Peyer's patch (tissue), 4 donors: Measurements from ENCODE around the gene DCTD. TPM values are rescaled to one million over a fixed set of nuclear protein-coding genes. Genes with fewer than 3 reads are reported as not detected.

Source experiments
- DNase-seq, 3 donors: peaks; one replicate each; pipeline ENCODE4 v3.0.0-alpha.2; 2017 to 2019
- H3K27ac ChIP-seq, 4 donors: fragments of 200-600 bp; sonication (generic); one replicate each; pipeline ENCODE4 v1.5.1; 2016 to 2019
- H3K27me3 ChIP-seq, 2 donors: fragments of 200-600 bp; sonication (generic); one replicate each; pipeline ENCODE4 v1.5.1; 2019
- H3K36me3 ChIP-seq, 3 donors: fragments of 200-600 bp; sonication (generic); one replicate each; pipeline ENCODE4 v1.5.1; 2016 to 2019
- H3K4me1 ChIP-seq, 4 donors: fragments of 200-600 bp; sonication (generic); one replicate each; pipeline ENCODE4 v1.5.1; 2016 to 2019
- H3K4me3 ChIP-seq, 4 donors: fragments of 200-600 bp; sonication (generic); 1 replicate in 3 of 4; 2 replicates in 1 of 4; pipeline ENCODE4 v1.5.1; 2016 to 2019; ENCODE audit warnings: mild to moderate bottlenecking in 1 of 4
- H3K9me3 ChIP-seq, 4 donors: fragments of 200-600 bp; sonication (generic); one replicate each; pipeline ENCODE4 v1.5.1; 2016 to 2019; ENCODE audit warnings: mild to moderate bottlenecking in 1 of 4
- POLR2A ChIP-seq, 2 donors: fragments of 450-650 bp; IDR thresholded peaks; one replicate each; pipeline ENCODE4 v1.5.1; 2017; ENCODE audit warnings: antibody characterized with exemption in 2 of 2, mild to moderate bottlenecking in 2 of 2, moderate library complexity in 2 of 2
- total RNA-seq, 4 donors: library from RNA; depleted of rRNA; stranded (reverse); fragments of >200 nt; gene quantifications; one replicate each; pipeline ENCODE4 v1.1.0, GENCODE V29; 2016
- TF ChIP-seq, protein P1 (sequence below), 6 experiments: fragments of 450-650 bp in 4 of 6; fragments of 200-600 bp in 2 of 6; sonication (generic) in 1 of 6; IDR thresholded peaks; one replicate each; pipeline ENCODE4 v1.5.1; 2017 to 2019; ENCODE audit warnings: antibody characterized with exemption in 6 of 6, mild to moderate bottlenecking in 3 of 6, moderate library complexity in 1 of 6

DCTD gene
- total RNA-seq, 4 donors from 2014 or later, result 21.7 to 42.1 (median 28.4) TPM

DNA sequence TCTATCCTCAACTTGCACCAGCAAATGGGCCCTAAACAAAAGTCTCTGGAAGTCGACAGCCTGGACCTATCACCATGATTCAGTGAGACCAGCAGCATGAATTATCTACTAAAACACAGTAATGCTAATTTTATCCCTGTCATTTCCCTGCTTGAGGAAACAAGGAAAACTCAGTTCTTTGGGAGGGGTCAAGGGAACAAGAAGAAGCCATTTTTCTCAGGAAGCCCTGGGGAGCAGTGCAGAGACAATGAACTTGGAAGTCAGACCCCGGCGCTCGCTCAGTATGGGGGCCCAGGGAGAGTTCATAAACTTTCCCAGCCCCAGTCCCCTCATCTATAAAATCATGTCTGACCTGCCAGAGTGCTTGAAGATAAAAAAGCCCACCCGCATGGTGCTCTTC is 50.4 kb downstream of the DCTD start:
- H3K4me1 ChIP-seq, result no peaks in the 10 kb centered on the region
- TF ChIP-seq, protein P1, sequence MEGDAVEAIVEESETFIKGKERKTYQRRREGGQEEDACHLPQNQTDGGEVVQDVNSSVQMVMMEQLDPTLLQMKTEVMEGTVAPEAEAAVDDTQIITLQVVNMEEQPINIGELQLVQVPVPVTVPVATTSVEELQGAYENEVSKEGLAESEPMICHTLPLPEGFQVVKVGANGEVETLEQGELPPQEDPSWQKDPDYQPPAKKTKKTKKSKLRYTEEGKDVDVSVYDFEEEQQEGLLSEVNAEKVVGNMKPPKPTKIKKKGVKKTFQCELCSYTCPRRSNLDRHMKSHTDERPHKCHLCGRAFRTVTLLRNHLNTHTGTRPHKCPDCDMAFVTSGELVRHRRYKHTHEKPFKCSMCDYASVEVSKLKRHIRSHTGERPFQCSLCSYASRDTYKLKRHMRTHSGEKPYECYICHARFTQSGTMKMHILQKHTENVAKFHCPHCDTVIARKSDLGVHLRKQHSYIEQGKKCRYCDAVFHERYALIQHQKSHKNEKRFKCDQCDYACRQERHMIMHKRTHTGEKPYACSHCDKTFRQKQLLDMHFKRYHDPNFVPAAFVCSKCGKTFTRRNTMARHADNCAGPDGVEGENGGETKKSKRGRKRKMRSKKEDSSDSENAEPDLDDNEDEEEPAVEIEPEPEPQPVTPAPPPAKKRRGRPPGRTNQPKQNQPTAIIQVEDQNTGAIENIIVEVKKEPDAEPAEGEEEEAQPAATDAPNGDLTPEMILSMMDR (IDR thresholded peaks at IDR 0.05), result no peak
- no peak for TF ChIP-seq POLR2A (IDR thresholded peaks at IDR 0.05)
- no peaks in the 10 kb centered on the region for H3K27me3 ChIP-seq
- H3K9me3 ChIP-seq, result no peaks in the 10 kb centered on the region
- no peak for DNase-seq
- H3K36me3 ChIP-seq, result no peaks in the 10 kb centered on the region
- H3K4me3 ChIP-seq, result no peak overlapping the region
- H3K27ac ChIP-seq, result no peak overlapping the region

DNA sequence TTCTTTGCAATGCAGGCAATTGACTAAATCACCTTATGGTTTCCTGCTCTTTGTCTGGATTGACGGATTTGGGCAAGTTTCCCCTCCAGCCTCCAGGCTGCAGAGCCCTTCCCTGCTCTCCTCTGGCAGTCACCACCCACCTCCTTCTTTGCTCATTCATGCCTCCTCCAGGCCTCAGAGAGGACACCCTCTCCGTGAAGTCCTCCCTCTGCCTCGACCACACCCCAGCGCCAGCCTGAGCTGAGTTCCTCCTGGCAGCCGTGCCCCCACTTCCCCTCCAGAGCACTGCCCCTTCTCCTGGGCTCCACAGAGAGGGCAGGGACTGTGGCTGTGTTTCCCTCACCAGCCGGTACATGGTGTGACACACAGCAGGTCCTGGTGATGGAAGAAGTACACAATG is 53.7 kb downstream of the DCTD start:
- Histone ChIP-seq H3K9me3 (no peaks in the 10 kb centered on the region), H3K27ac (no peak overlapping the region), H3K27me3 (no peaks in the 10 kb centered on the region), H3K4me1 (no peaks in the 10 kb centered on the region), H3K36me3 (no peaks in the 10 kb centered on the region), H3K4me3 (no peak overlapping the region)
- TF ChIP-seq, protein P1 (IDR thresholded peaks at IDR 0.05), result no peak
- no peak for DNase-seq

DNA sequence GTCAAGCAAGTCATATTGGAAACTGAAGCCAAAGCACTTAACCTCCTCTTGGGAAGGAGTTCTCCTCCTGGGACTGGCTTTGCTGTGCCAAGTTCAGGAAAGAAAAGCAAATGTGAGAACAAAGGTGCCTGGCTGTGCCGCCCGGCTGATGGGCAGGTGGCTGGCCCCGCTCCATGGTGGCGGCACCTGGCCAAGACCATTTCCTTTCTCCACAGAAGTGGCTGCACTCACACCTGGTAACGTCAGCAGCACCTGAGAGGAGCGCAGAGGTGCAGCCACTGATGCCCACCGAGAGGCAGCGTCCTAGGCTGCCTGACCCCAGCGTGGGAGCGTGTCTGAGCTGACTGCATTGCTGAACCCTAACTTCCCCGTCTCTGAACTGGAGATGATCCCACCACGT is 54.3 kb downstream of the DCTD start:
- Histone ChIP-seq H3K9me3 (no peaks in the 10 kb centered on the region), H3K4me1 (no peaks in the 10 kb centered on the region), H3K27me3 (no peaks in the 10 kb centered on the region), H3K36me3 (no peaks in the 10 kb centered on the region), H3K27ac (no peak overlapping the region), H3K4me3 (no peak overlapping the region)
- no peak for TF ChIP-seq POLR2A (IDR thresholded peaks at IDR 0.05)
- TF ChIP-seq, protein P1 (IDR thresholded peaks at IDR 0.05), result no peak
- no peak for DNase-seq

DNA sequence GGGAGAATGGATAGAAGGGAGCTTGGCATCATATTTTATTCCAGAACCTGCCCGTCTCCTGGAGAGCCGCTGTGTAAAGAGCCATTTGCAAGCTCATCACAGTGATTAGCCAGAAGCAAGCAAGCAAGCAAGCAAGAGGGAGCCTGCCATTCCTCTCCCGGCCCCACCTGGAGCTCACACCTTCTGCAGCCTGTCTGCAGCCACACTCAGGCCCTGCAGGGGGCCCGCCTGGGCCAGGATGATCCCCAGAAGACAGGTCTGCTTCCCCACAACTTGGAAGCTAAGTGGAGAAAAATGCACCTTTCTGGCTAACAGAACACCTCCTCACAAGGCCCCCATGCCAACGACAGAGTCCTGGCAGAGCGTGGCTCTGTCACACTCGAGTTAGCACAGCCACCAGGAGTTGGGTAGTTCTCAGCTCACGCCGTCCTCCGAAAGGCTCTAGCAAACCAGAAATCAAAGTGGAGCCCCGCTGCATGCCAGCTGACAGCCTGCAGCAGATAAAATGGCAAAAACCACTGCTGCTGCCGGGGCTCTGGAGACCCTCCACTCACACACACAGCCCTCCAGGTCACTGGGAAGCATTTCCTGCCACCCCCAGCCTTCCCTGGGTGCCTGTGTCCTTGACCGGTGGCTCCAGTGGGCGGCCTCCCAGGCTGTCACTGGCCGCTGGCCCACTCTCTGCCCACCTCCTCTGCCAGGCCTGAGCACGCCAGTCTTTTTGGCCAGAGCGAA is 54.9 kb downstream of the DCTD start:
- H3K27me3 ChIP-seq, result no peaks in the 10 kb centered on the region
- no peak for DNase-seq
- H3K27ac ChIP-seq, result no peak overlapping the region

DNA sequence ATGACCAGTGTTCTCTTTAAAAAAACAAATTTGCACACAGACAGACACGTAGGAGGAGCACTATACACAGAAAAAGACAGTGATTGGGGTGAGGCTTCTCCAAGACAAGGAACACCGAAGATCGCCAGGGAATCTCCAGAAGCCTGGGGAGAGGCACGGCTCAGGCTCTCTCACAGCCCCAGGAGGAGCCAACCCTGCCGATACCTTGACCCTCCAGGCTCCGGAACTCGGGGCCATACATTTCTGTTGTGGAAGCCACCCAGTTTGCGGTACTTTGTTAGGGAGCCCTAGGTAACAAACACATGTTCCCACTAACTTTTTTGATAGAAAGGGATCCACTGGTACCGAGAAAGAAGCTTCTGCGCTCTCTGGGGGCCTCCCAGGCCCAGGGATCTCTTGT is 55.8 kb downstream of the DCTD start:
- TF ChIP-seq, protein P1 (IDR thresholded peaks at IDR 0.05), result no peak
- TF ChIP-seq POLR2A (IDR thresholded peaks at IDR 0.05), result no peak
- Histone ChIP-seq H3K4me1 (no peaks in the 10 kb centered on the region), H3K36me3 (no peaks in the 10 kb centered on the region), H3K4me3 (no peak overlapping the region), H3K27ac (no peak overlapping the region), H3K9me3 (no peaks in the 10 kb centered on the region), H3K27me3 (no peaks in the 10 kb centered on the region)
- no peak for DNase-seq

More for the DNA sequence above, 54.9 kb downstream of the DCTD start:
- no peak for TF ChIP-seq POLR2A (IDR thresholded peaks at IDR 0.05)
- TF ChIP-seq, protein P1 (IDR thresholded peaks at IDR 0.05), result no peak
- H3K4me1 ChIP-seq, result no peaks in the 10 kb centered on the region
- H3K36me3 ChIP-seq, result no peaks in the 10 kb centered on the region
- no peaks in the 10 kb centered on the region for H3K9me3 ChIP-seq
- no peak overlapping the region for H3K4me3 ChIP-seq
